Measurements from ENCODE around the gene SKAP1.

DNA sequence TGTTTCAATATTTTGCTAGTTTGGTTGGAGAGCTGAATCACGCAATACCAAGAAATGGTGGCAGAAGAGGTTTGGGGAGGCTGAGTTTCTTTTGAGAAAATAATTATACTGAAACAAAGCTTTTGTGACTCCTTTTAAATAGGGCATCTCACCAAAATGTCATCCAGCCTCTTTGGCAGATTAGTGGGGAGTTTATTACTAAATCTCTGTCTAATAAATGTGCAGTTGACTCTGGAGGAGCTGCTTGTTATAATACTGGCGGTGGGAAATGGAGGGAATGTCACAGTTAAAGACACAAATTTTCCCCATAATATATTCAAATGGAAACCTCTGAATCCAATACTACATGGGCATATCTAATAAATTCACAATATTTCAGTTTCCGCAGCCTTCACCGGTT, 277.7 kb downstream of the SKAP1 start:
- TF ChIP-seq POLR2A (IDR thresholded peaks at IDR 0.05; ENCODE audit: low read length) (no peak), GATA1 (IDR thresholded peaks at IDR 0.05; ENCODE audit: low read depth, low read length) (no peak)

Data from erythroblast (primary cell).